ENCODE measurements around the gene SYCN.

SYCN gene

DNA sequence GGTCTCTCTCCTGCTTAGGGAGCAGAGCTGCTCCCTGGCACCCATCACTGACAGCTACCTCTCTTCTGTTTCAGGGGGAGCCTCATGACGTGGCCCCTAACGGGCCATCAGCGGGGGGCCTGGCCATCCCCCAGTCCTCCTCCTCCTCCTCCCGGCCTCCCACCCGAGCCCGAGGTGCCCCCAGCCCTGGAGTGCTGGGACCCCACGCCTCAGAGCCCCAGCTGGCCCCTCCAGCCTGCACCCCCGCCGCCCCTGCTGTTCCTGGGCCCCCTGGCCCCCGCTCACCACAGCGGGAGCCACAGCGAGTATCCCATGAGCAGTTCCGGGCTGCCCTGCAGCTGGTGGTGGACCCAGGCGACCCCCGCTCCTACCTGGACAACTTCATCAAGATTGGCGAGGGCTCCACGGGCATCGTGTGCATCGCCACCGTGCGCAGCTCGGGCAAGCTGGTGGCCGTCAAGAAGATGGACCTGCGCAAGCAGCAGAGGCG is 30.5 kb downstream of the SYCN start:
- Histone ChIP-seq H3K27ac (ENCODE audit: insufficient read depth, low read length, poor library complexity, severe bottlenecking) (no peak overlapping the region), H3K4me1 (ENCODE audit: control insufficient read depth, insufficient read depth, low read length, poor library complexity, severe bottlenecking) (no peaks in the 10 kb centered on the region), H3K9me3 (ENCODE audit: control insufficient read depth, low read length) (no peaks in the 10 kb centered on the region), H3K4me3 (ENCODE audit: insufficient read depth, low read depth, low read length, poor library complexity, severe bottlenecking) (no peak overlapping the region), H3K27me3 (replicated peaks; ENCODE audit: control insufficient read depth, insufficient read depth, low read length, poor library complexity, severe bottlenecking) (no peaks in the 10 kb centered on the region), H3K36me3 (ENCODE audit: control insufficient read depth, insufficient read depth, low read length) (peaks cover 52% of the 10 kb centered on the region)
- DNase-seq = no peak

GRCh38 chr19:39172700-39173501 is 31.2 kb downstream of the SYCN start:
- H3K4me3 ChIP-seq (ENCODE audit: insufficient read depth, low read depth, low read length, poor library complexity, severe bottlenecking) = no peak overlapping the region
- no peaks in the 10 kb centered on the region for H3K9me3 ChIP-seq (ENCODE audit: control insufficient read depth, low read length)
- DNase-seq = no peak
- H3K27ac ChIP-seq (ENCODE audit: insufficient read depth, low read length, poor library complexity, severe bottlenecking) = no peak overlapping the region
- peaks cover 46% of the 10 kb centered on the region for H3K36me3 ChIP-seq (ENCODE audit: control insufficient read depth, insufficient read depth, low read length)
- H3K4me1 ChIP-seq (ENCODE audit: control insufficient read depth, insufficient read depth, low read length, poor library complexity, severe bottlenecking) = no peaks in the 10 kb centered on the region
- no peaks in the 10 kb centered on the region for H3K27me3 ChIP-seq (replicated peaks; ENCODE audit: control insufficient read depth, insufficient read depth, low read length, poor library complexity, severe bottlenecking)

DNA sequence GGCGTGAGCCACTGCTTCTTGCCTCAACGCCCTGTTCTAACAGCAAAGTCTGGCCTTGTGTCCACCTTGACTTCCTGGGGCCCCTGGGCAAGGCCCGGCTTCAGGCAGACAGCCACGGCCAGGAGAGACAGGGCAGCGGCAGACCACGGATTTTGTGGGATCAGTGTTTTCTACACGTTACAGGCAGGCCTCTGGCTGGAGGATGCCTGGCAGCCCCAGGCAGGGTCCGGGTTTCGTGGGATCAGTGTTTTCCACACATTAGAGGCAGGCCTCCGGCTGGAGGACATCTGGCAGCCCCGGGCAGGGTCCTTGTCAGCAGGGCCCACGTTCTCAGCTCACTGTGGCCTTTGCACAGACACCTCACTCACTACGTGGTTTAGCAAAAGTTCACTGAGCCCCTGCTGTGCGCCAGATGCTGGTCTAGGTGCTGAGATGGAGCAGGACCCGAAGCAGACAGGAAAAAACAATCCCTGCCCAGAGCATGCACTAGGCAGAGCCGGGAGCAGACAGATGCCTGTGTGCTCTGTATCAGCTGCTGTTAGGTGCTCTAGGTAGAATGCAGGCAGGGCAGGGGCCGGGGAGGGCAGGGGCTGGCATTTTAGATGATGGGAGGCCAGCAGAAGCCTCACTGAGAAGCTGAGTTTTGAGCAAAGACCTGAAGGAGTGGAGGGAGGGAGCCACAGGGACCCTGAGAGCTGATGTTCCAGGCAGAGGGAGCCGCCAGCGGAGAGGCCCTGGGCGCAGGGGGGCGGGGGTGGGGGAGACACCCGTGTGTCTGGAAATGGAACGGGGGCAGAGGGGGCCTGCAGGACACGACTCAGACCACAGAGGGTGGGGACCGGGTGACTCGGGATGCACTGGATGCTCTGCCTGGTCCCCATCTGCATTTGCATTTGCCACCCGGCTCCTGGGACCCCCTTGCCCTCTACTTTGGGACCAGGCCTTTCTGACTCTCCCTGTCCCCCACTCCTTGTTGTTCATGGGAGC is 32.3 kb downstream of the SYCN start:
- Histone ChIP-seq H3K4me3 (ENCODE audit: insufficient read depth, low read depth, low read length, poor library complexity, severe bottlenecking) (no peak overlapping the region), H3K9me3 (ENCODE audit: control insufficient read depth, low read length) (no peaks in the 10 kb centered on the region), H3K27ac (ENCODE audit: insufficient read depth, low read length, poor library complexity, severe bottlenecking) (no peak overlapping the region), H3K36me3 (ENCODE audit: control insufficient read depth, insufficient read depth, low read length) (peaks cover 37% of the 10 kb centered on the region), H3K27me3 (replicated peaks; ENCODE audit: control insufficient read depth, insufficient read depth, low read length, poor library complexity, severe bottlenecking) (no peaks in the 10 kb centered on the region), H3K4me1 (ENCODE audit: control insufficient read depth, insufficient read depth, low read length, poor library complexity, severe bottlenecking) (no peaks in the 10 kb centered on the region)
- no peak for DNase-seq

- no peaks in the 10 kb centered on the region for H3K27me3 ChIP-seq (replicated peaks; ENCODE audit: control insufficient read depth, insufficient read depth, low read length, poor library complexity, severe bottlenecking)
- H3K36me3 ChIP-seq (ENCODE audit: control insufficient read depth, insufficient read depth, low read length) = peaks cover 30% of the 10 kb centered on the region
- H3K4me1 ChIP-seq (ENCODE audit: control insufficient read depth, insufficient read depth, low read length, poor library complexity, severe bottlenecking) = no peaks in the 10 kb centered on the region
- H3K4me3 ChIP-seq (ENCODE audit: insufficient read depth, low read depth, low read length, poor library complexity, severe bottlenecking) = no peak overlapping the region
- H3K9me3 ChIP-seq (ENCODE audit: control insufficient read depth, low read length) = no peaks in the 10 kb centered on the region
- no peak overlapping the region for H3K27ac ChIP-seq (ENCODE audit: insufficient read depth, low read length, poor library complexity, severe bottlenecking)
- DNase-seq = no peak
Observed at GRCh38 chr19:39170386-39171231, 33.5 kb downstream of the SYCN start.

DNA sequence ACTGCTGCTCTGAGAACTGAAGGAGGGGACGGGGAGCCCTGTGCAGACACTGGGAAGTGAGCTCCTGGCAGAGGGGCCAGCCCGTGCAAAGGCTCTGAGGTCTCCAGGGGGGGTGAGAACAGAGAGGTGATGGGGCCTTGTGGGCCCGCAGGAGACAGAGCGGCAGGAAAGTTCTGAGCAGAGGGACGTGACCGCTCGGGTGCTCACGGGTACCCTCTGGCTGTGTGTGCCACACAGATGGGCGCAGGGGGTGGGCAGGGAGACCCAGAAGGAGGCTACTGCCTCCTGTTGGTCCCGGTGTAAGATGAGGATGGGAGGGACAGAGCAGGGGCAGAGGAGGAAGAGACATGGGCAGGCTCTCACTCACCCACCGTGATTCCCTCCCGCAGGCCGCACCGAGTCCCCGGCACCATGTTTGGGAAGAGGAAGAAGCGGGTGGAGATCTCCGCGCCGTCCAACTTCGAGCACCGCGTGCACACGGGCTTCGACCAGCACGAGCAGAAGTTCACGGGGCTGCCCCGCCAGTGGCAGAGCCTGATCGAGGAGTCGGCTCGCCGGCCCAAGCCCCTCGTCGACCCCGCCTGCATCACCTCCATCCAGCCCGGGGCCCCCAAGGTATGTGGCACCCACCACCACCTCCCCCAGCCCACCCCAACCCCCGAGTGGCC is 34.8 kb downstream of the SYCN start:
- no peaks in the 10 kb centered on the region for H3K9me3 ChIP-seq (ENCODE audit: control insufficient read depth, low read length)
- no peaks in the 10 kb centered on the region for H3K27me3 ChIP-seq (replicated peaks; ENCODE audit: control insufficient read depth, insufficient read depth, low read length, poor library complexity, severe bottlenecking)
- H3K4me1 ChIP-seq (ENCODE audit: control insufficient read depth, insufficient read depth, low read length, poor library complexity, severe bottlenecking) = no peaks in the 10 kb centered on the region
- no peak overlapping the region for H3K27ac ChIP-seq (ENCODE audit: insufficient read depth, low read length, poor library complexity, severe bottlenecking)
- no peak for DNase-seq
- H3K4me3 ChIP-seq (ENCODE audit: insufficient read depth, low read depth, low read length, poor library complexity, severe bottlenecking) = no peak overlapping the region
- peaks cover 18% of the 10 kb centered on the region for H3K36me3 ChIP-seq (ENCODE audit: control insufficient read depth, insufficient read depth, low read length)

GRCh38 chr19:39168258-39169142 is 35.6 kb downstream of the SYCN start:
- no peak overlapping the region for H3K27ac ChIP-seq (ENCODE audit: insufficient read depth, low read length, poor library complexity, severe bottlenecking)
- no peak for DNase-seq
- no peaks in the 10 kb centered on the region for H3K27me3 ChIP-seq (replicated peaks; ENCODE audit: control insufficient read depth, insufficient read depth, low read length, poor library complexity, severe bottlenecking)
- H3K4me3 ChIP-seq (ENCODE audit: insufficient read depth, low read depth, low read length, poor library complexity, severe bottlenecking) = no peak overlapping the region
- H3K9me3 ChIP-seq (ENCODE audit: control insufficient read depth, low read length) = no peaks in the 10 kb centered on the region
- no peaks in the 10 kb centered on the region for H3K4me1 ChIP-seq (ENCODE audit: control insufficient read depth, insufficient read depth, low read length, poor library complexity, severe bottlenecking)
- peaks cover 16% of the 10 kb centered on the region for H3K36me3 ChIP-seq (ENCODE audit: control insufficient read depth, insufficient read depth, low read length)

DNA sequence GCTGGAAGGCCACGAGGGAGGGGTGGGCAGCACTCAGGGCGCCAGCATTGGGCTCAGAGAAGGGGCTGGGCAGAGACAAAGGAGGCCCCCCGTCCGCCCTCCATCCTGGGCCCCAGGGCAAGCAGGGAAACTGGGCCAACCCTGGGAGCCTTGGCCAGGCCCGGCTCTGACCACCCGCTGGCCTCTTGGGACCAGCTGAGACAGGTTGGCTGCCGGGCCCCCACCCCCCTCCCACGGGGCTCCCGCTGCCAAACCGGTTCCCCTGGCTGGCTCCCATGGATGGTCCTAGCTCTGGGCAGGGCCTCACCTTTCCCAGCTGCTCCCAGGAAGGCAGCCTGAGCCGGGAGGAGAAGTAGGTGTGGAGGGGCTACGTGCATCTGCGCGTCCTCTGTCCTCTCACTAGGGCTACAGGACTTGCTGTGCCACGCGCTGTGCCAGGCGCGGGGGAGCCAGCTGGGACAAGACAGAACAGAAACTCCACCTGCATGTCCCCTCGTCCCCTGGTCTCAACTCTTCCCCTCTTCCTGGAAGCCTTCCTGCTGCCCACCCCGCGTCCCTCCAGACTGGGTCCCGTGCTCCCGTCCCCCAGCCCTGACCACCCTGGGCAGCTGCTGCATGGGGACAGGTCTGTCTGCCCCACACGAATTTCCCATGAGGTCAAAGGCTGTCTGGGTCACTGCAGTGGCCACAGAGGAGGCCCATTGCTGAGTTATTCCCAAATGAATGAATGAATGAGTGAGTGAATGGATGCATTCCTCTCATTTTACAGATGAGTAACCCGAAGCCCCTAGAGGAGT is 36.4 kb downstream of the SYCN start:
- Histone ChIP-seq H3K4me1 (ENCODE audit: control insufficient read depth, insufficient read depth, low read length, poor library complexity, severe bottlenecking) (no peaks in the 10 kb centered on the region), H3K4me3 (ENCODE audit: insufficient read depth, low read depth, low read length, poor library complexity, severe bottlenecking) (no peak overlapping the region), H3K27me3 (replicated peaks; ENCODE audit: control insufficient read depth, insufficient read depth, low read length, poor library complexity, severe bottlenecking) (no peaks in the 10 kb centered on the region), H3K9me3 (ENCODE audit: control insufficient read depth, low read length) (no peaks in the 10 kb centered on the region), H3K27ac (ENCODE audit: insufficient read depth, low read length, poor library complexity, severe bottlenecking) (no peak overlapping the region), H3K36me3 (ENCODE audit: control insufficient read depth, insufficient read depth, low read length) (peaks cover 13% of the 10 kb centered on the region)
- no peak for DNase-seq

GRCh38 chr19:39166571-39167391 is 37.3 kb downstream of the SYCN start:
- DNase-seq = no peak
- Histone ChIP-seq H3K27ac (ENCODE audit: insufficient read depth, low read length, poor library complexity, severe bottlenecking) (no peak overlapping the region), H3K4me3 (ENCODE audit: insufficient read depth, low read depth, low read length, poor library complexity, severe bottlenecking) (no peak overlapping the region), H3K9me3 (ENCODE audit: control insufficient read depth, low read length) (no peaks in the 10 kb centered on the region), H3K4me1 (ENCODE audit: control insufficient read depth, insufficient read depth, low read length, poor library complexity, severe bottlenecking) (no peaks in the 10 kb centered on the region), H3K27me3 (replicated peaks; ENCODE audit: control insufficient read depth, insufficient read depth, low read length, poor library complexity, severe bottlenecking) (no peaks in the 10 kb centered on the region), H3K36me3 (ENCODE audit: control insufficient read depth, insufficient read depth, low read length) (peaks cover 13% of the 10 kb centered on the region)

Measured in effector memory CD4-positive, alpha-beta T cell (primary cell).